Measurements from ENCODE around the gene TTC34. TPM values are rescaled to one million over a fixed set of nuclear protein-coding genes. Genes with fewer than 3 reads are reported as not detected.
A peak's percentile ranks its signal among the peaks of the same experiment; 100 is the strongest.

TTC34 gene
- total RNA-seq, 1 experiment from 2014 or later, result 0.79 TPM

DNA sequence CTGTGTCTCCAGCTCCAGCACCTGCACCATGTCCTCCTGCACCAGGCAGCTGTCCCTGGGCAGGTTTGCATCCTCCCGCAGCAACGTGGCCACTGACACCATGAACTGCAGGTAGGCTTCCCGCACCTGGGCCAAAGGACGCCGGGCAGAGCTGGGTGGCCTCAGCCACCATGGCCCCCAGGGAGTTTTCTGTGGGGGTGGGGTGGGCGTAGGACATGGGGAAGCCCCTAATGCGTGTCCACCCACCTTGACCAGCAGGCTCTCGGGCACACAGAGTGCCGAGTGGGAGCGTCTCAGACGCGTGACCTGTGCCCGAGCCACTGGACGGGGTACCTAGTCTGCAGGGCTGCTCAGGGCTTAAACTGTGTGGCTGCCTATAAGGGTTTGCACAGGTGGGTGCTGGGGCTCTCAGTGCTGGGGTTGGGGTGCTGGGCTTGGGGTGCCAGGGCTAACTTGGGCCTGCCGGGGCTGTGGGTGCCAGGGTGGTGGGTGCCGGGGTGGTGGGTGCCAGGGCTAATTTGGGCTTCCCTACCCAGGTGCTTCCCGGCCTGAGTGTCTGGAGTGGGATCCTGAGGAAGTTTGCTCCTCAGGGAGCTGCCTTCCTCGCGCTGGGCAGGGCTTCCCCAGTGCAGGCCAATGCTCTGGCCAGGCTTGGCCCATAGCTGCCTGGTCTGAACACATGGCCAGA is 197.2 kb downstream of the TTC34 start:
- Histone ChIP-seq H3K36me3 (ENCODE audit: control insufficient read depth, insufficient read depth, low read length) (no peaks in the 10 kb centered on the region), H3K4me3 (ENCODE audit: low read depth, low read length) (no peak overlapping the region), H3K27me3 (replicated peaks; ENCODE audit: control insufficient read depth, insufficient read depth, low read length) (no peaks in the 10 kb centered on the region), H3K4me1 (no peaks in the 10 kb centered on the region), H3K9me3 (no peaks in the 10 kb centered on the region)
- intact Hi-C loops (cut with micrococcal nuclease; ENCODE audit: unreplicated experiment), result no loop called here
- no peaks in the 10 kb centered on the region for H3K36me3 Mint-ChIP-seq (ENCODE audit: insufficient read depth, unreplicated experiment)
- CTCF ChIA-PET, result no interaction called here
- no peak for DNase-seq
- POLR2A ChIA-PET, result no interaction called here
- H3K27ac Mint-ChIP-seq (ENCODE audit: unreplicated experiment), result no peak overlapping the region
- TF ChIP-seq, protein P1, sequence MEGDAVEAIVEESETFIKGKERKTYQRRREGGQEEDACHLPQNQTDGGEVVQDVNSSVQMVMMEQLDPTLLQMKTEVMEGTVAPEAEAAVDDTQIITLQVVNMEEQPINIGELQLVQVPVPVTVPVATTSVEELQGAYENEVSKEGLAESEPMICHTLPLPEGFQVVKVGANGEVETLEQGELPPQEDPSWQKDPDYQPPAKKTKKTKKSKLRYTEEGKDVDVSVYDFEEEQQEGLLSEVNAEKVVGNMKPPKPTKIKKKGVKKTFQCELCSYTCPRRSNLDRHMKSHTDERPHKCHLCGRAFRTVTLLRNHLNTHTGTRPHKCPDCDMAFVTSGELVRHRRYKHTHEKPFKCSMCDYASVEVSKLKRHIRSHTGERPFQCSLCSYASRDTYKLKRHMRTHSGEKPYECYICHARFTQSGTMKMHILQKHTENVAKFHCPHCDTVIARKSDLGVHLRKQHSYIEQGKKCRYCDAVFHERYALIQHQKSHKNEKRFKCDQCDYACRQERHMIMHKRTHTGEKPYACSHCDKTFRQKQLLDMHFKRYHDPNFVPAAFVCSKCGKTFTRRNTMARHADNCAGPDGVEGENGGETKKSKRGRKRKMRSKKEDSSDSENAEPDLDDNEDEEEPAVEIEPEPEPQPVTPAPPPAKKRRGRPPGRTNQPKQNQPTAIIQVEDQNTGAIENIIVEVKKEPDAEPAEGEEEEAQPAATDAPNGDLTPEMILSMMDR (IDR thresholded peaks at IDR 0.05; ENCODE audit: insufficient read depth in 1 of 2, low read depth in 1 of 2, low read length in 1 of 2, severe bottlenecking in 1 of 2, unreplicated experiment in 1 of 2), result no peak
- no peaks in the 10 kb centered on the region for H3K4me1 Mint-ChIP-seq (ENCODE audit: low read depth, unreplicated experiment)
- no peak overlapping the region for H3K4me3 Mint-ChIP-seq (ENCODE audit: unreplicated experiment)
- BruUV-seq (replicated peaks), result no TSS peak
- H3K27me3 Mint-ChIP-seq (ENCODE audit: insufficient read depth, unreplicated experiment), result peaks cover 5% of the 10 kb centered on the region
- H3K9me3 Mint-ChIP-seq (ENCODE audit: unreplicated experiment), result no peaks in the 10 kb centered on the region

DNA sequence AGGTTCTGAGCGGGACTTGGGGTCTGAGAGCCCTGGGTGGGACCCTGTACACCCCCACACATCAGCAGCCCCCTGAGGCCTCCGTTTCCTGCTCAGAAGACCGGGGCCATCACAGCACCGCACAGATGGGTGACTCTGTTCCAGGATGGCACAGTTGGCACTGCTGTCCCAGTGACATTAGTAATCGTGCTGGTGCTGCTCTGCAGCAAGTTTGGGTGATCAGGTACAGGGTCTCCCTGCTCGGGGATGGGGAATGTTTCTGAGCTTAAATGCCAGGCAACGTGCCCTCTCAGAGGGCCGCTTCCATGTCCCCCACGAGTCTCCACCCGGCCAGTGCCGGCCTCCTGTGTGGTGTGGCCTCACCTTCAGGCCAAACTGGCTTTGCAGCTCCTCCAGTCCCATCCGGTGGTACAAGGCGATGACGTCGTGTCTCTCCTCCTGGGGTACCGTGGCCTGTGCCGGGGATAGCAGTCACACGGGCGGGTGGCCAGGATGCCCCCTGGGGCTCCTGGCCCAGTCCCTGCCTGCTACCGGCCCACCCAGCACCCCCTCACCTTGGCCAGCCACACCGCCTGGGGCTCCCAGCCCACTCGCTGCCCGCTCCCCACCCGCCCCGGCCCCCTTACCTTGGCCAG is 197.9 kb downstream of the TTC34 start:
- no peak overlapping the region for H3K4me3 Mint-ChIP-seq (ENCODE audit: unreplicated experiment)
- peak in 1 of 2 experiments; percentile 26 for DNase-seq
- CTCF ChIA-PET, result no interaction called here
- H3K4me1 Mint-ChIP-seq (ENCODE audit: low read depth, unreplicated experiment), result no peaks in the 10 kb centered on the region
- no peaks in the 10 kb centered on the region for H3K36me3 ChIP-seq (ENCODE audit: control insufficient read depth, insufficient read depth, low read length)
- no peaks in the 10 kb centered on the region for H3K4me1 ChIP-seq
- intact Hi-C loops (cut with micrococcal nuclease; ENCODE audit: unreplicated experiment), result no loop called here
- no peak overlapping the region for H3K4me3 ChIP-seq (ENCODE audit: low read depth, low read length)
- H3K9me3 Mint-ChIP-seq (ENCODE audit: unreplicated experiment), result no peaks in the 10 kb centered on the region
- H3K36me3 Mint-ChIP-seq (ENCODE audit: insufficient read depth, unreplicated experiment), result no peaks in the 10 kb centered on the region
- TF ChIP-seq, protein P1 (IDR thresholded peaks at IDR 0.05; ENCODE audit: insufficient read depth in 1 of 2, low read depth in 1 of 2, low read length in 1 of 2, severe bottlenecking in 1 of 2, unreplicated experiment in 1 of 2), result no peak
- no peak overlapping the region for H3K27ac Mint-ChIP-seq (ENCODE audit: unreplicated experiment)
- H3K27me3 Mint-ChIP-seq (ENCODE audit: insufficient read depth, unreplicated experiment), result peaks cover 6% of the 10 kb centered on the region
- no TSS peak for BruUV-seq (replicated peaks)
- no peaks in the 10 kb centered on the region for H3K9me3 ChIP-seq
- POLR2A ChIA-PET, result no interaction called here
- no peaks in the 10 kb centered on the region for H3K27me3 ChIP-seq (replicated peaks; ENCODE audit: control insufficient read depth, insufficient read depth, low read length)

DNA sequence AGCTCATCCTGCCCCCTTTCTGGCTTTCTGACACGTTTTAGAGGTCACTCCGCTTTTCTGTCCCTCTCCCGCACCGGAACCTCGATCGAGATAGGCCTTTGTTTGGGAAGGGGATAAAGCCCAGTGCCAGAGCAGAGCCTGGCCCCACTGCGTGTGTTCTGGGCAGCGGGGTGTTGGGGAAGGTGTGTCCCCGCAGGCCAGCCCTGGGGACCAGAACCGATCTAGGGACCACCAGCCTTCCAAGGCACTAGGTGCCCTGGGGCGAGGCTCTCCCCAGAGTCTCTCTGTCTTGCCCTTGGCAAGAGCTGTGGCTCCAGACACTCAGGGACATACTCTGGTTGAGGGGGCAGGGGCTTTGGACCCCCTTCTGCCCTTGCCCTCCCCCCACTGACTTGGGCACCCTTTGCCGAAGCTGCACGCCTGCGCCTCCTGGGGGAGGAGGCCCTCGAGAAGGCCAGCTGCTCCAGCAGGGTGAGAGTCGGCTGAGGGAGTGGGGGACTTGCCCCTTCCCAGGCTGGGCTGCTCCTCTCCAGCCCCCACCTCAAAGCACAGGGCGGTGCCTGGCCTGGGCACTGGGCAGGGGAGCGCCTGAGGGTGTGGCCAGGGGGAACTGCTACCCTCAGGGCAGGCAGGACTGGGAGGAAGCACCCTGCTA is 198.5 kb downstream of the TTC34 start:
- Histone ChIP-seq H3K4me3 (ENCODE audit: low read depth, low read length) (no peak overlapping the region), H3K27me3 (replicated peaks; ENCODE audit: control insufficient read depth, insufficient read depth, low read length) (no peaks in the 10 kb centered on the region), H3K36me3 (ENCODE audit: control insufficient read depth, insufficient read depth, low read length) (no peaks in the 10 kb centered on the region), H3K9me3 (no peaks in the 10 kb centered on the region), H3K4me1 (no peaks in the 10 kb centered on the region)
- TF ChIP-seq, protein P1 (IDR thresholded peaks at IDR 0.05; ENCODE audit: insufficient read depth in 1 of 2, low read depth in 1 of 2, low read length in 1 of 2, severe bottlenecking in 1 of 2, unreplicated experiment in 1 of 2), result no peak
- Mint-ChIP-seq H3K27me3 (ENCODE audit: insufficient read depth, unreplicated experiment) (peaks cover 8% of the 10 kb centered on the region), H3K27ac (ENCODE audit: unreplicated experiment) (no peak overlapping the region), H3K9me3 (ENCODE audit: unreplicated experiment) (no peaks in the 10 kb centered on the region), H3K4me1 (ENCODE audit: low read depth, unreplicated experiment) (no peaks in the 10 kb centered on the region), H3K36me3 (ENCODE audit: insufficient read depth, unreplicated experiment) (no peaks in the 10 kb centered on the region), H3K4me3 (ENCODE audit: unreplicated experiment) (no peak overlapping the region)
- POLR2A ChIA-PET, result no interaction called here
- DNase-seq, result peak in 1 of 2 experiments; percentile 29
- BruUV-seq (replicated peaks), result no TSS peak
- intact Hi-C loops (cut with micrococcal nuclease; ENCODE audit: unreplicated experiment), result no loop called here
- CTCF ChIA-PET, result no interaction called here
